ENCODE results near the gene MSLN. TPM values are rescaled to one million over a fixed set of nuclear protein-coding genes. Genes with fewer than 3 reads are reported as not detected.

Gene MSLN
- total RNA-seq, 1 donor from 2014 or later, result 5.0 TPM

DNA sequence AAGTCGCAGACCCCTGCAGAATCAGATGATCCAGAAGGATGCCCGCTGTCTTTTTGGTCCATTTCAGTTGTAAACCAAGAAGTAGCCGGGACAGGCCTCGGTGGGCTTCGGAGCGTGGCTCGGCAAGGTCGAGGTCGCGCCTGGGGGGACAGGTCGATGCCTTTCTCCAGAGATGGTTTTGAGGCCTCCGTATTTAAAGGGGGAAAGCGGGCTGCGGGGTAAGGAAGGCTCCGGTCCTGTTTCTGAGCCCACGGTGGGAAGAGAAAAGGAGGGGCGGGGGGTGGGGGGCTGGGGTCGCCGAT, 47.5 kb downstream of the MSLN start:
- Mint-ChIP-seq H3K9me3 (no peaks in the 10 kb centered on the region), H3K4me1 (peaks cover 4% of the 10 kb centered on the region), H3K27me3 (ENCODE audit: low read depth) (peaks cover 65% of the 10 kb centered on the region), H3K27ac (peak overlapping the region; percentile 88), H3K36me3 (peaks cover 3% of the 10 kb centered on the region), H3K4me3 (peak overlapping the region; percentile 89)
- no peak for TF ChIP-seq CTCF (IDR thresholded peaks at IDR 0.05; ENCODE audit: unreplicated experiment)
- DNase-seq (ENCODE audit: low spot score in 2 of 2, unreplicated experiment in 2 of 2), result no peak

GRCh38 chr16:813204-813915, 52.8 kb downstream of the MSLN start:
- peak; percentile 63 for TF ChIP-seq CTCF (IDR thresholded peaks at IDR 0.05; ENCODE audit: unreplicated experiment)
- peak overlapping the region; percentile 6 for H3K4me3 Mint-ChIP-seq
- H3K4me1 Mint-ChIP-seq, result peaks cover 3% of the 10 kb centered on the region
- peaks cover 52% of the 10 kb centered on the region for H3K27me3 Mint-ChIP-seq (ENCODE audit: low read depth)
- no peak overlapping the region for H3K27ac Mint-ChIP-seq
- H3K36me3 Mint-ChIP-seq, result peaks cover 3% of the 10 kb centered on the region
- peak in 1 of 2 experiments; percentile 76 for DNase-seq (ENCODE audit: low spot score in 2 of 2, unreplicated experiment in 2 of 2)
- no peaks in the 10 kb centered on the region for H3K9me3 Mint-ChIP-seq

- Mint-ChIP-seq H3K4me3 (peak overlapping the region; percentile 6), H3K4me1 (peaks cover 3% of the 10 kb centered on the region), H3K36me3 (peaks cover 3% of the 10 kb centered on the region), H3K27ac (no peak overlapping the region), H3K9me3 (no peaks in the 10 kb centered on the region), H3K27me3 (ENCODE audit: low read depth) (peaks cover 46% of the 10 kb centered on the region)
- DNase-seq (ENCODE audit: low spot score in 2 of 2, unreplicated experiment in 2 of 2), result no peak
- peak; percentile 11 for TF ChIP-seq CTCF (IDR thresholded peaks at IDR 0.05; ENCODE audit: unreplicated experiment)
These were observed 53.4 kb downstream of the MSLN start for GRCh38 chr16:813916-814412.

- no peak for DNase-seq (ENCODE audit: low spot score in 2 of 2, unreplicated experiment in 2 of 2)
- H3K36me3 Mint-ChIP-seq, result peaks cover 3% of the 10 kb centered on the region
- H3K27me3 Mint-ChIP-seq (ENCODE audit: low read depth), result peaks cover 41% of the 10 kb centered on the region
- no peaks in the 10 kb centered on the region for H3K9me3 Mint-ChIP-seq
- H3K4me1 Mint-ChIP-seq, result peaks cover 3% of the 10 kb centered on the region
- no peak for TF ChIP-seq CTCF (IDR thresholded peaks at IDR 0.05; ENCODE audit: unreplicated experiment)
- H3K4me3 Mint-ChIP-seq, result no peak overlapping the region
- no peak overlapping the region for H3K27ac Mint-ChIP-seq
These were observed 54.4 kb downstream of the MSLN start for GRCh38 chr16:814974-815373.

DNA sequence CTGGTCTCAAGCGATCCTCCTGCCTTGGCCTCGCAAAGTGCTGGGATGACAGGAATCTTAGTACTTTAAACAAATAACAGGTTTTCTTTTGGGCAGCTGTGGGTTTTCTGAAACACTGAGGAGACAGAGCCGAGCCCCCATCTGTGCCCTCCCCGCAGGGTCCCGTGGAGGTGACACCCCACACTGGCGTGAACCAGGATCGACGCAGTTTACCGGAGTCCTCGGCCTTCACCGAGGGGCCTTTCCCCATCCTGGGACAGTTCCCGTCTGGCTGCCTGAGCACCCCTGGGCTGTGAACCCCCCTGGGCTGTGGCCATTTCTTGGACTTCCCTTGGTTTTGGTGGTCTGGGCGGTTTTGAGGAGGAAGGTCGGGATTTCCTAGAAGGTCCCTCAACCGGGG, 55.3 kb downstream of the MSLN start:
- Mint-ChIP-seq H3K9me3 (no peaks in the 10 kb centered on the region), H3K4me3 (no peak overlapping the region), H3K27ac (no peak overlapping the region), H3K27me3 (ENCODE audit: low read depth) (peaks cover 35% of the 10 kb centered on the region), H3K36me3 (peaks cover 3% of the 10 kb centered on the region), H3K4me1 (peaks cover 3% of the 10 kb centered on the region)
- no peak for DNase-seq (ENCODE audit: low spot score in 2 of 2, unreplicated experiment in 2 of 2)
- TF ChIP-seq CTCF (IDR thresholded peaks at IDR 0.05; ENCODE audit: unreplicated experiment), result no peak

All from mesothelial cell of epicardium (in vitro differentiated cells).